Activated CD4-positive, CD25-positive, alpha-beta regulatory T cell treated with anti-CD3 and anti-CD28 coated beads, Interleukin-2, amount 50 U/mL, for 24 hours (primary cell): Measurements from ENCODE around the gene SYNE1.
"Not testable (repeated sequence)": the region's sequence is repeated elsewhere in the genome, so short reads cannot be mapped to it uniquely, and the experiment has no call there.

Source experiments
- ATAC-seq, 2 donors: fragments of 150-1000 bp; cut with Tn5 transposase; one replicate each; pipeline ENCODE4 v1.10.0; 2021; ENCODE audit warnings: mild to moderate bottlenecking in 1 of 2, moderate library complexity in 1 of 2

Gene SYNE1

GRCh38 chr6:152478377-152479010, 158.7 kb downstream of the SYNE1 start:
- ATAC-seq = no peak

- no peak for ATAC-seq
Observed at GRCh38 chr6:152474354-152474753, 162.8 kb downstream of the SYNE1 start.

GRCh38 chr6:152472325-152472724, 164.8 kb downstream of the SYNE1 start:
- ATAC-seq = no peak

GRCh38 chr6:152471456-152472265, 165.5 kb downstream of the SYNE1 start:
- no peak for ATAC-seq

GRCh38 chr6:152463164-152463563, 174.0 kb downstream of the SYNE1 start:
- no peak for ATAC-seq

GRCh38 chr6:152462716-152463115, 174.4 kb downstream of the SYNE1 start:
- ATAC-seq = no peak

- no peak for ATAC-seq
Observed at GRCh38 chr6:152461556-152461955, 175.6 kb downstream of the SYNE1 start.

GRCh38 chr6:152458648-152459644, 178.2 kb downstream of the SYNE1 start:
- no peak for ATAC-seq

GRCh38 chr6:152457949-152458624, 179.1 kb downstream of the SYNE1 start:
- ATAC-seq = no peak

GRCh38 chr6:152454003-152454402, 183.2 kb downstream of the SYNE1 start:
- ATAC-seq = peak in 1 of 2 donors; percentile 9

- no peak for ATAC-seq
Observed at GRCh38 chr6:152453421-152453820, 183.7 kb downstream of the SYNE1 start.

- no peak for ATAC-seq
Observed at GRCh38 chr6:152452639-152453038, 184.5 kb downstream of the SYNE1 start.

GRCh38 chr6:152450519-152450918, 186.6 kb downstream of the SYNE1 start:
- no peak for ATAC-seq

- ATAC-seq = no peak
Observed at GRCh38 chr6:152441902-152442301, 195.3 kb downstream of the SYNE1 start.

- ATAC-seq = no peak
Observed at GRCh38 chr6:152435816-152436215, 201.3 kb downstream of the SYNE1 start.

- ATAC-seq = no peak
Observed at GRCh38 chr6:152432758-152433157, 204.4 kb downstream of the SYNE1 start.

GRCh38 chr6:152428126-152428525, 209.0 kb downstream of the SYNE1 start:
- no peak for ATAC-seq

GRCh38 chr6:152426276-152426675, 210.9 kb downstream of the SYNE1 start:
- no peak for ATAC-seq

- no peak for ATAC-seq
Observed at GRCh38 chr6:152423216-152424103, 213.7 kb downstream of the SYNE1 start.

GRCh38 chr6:152421496-152421895, 215.7 kb downstream of the SYNE1 start:
- not testable (repeated sequence) for ATAC-seq

GRCh38 chr6:152420696-152421095, 216.5 kb downstream of the SYNE1 start:
- no peak for ATAC-seq
